GM19372 (cell line): Measurements from ENCODE around the gene SMCO2.
A peak's percentile ranks its signal among the peaks of the same experiment; 100 is the strongest.
"Not testable (repeated sequence)": the region's sequence is repeated elsewhere in the genome, so short reads cannot be mapped to it uniquely, and the experiment has no call there.

ENCODE experiments used
- ATAC-seq: cut with Tn5 transposase; IDR thresholded peaks from one replicate; pipeline ENCODE4 v1.9.1; 2021; ENCODE audit warnings: mild to moderate bottlenecking, low read depth, moderate library complexity; ENCODE audit not compliant: unreplicated experiment

Gene SMCO2

GRCh38 chr12:27523642-27524493 lies 77.3 kb downstream of the SMCO2 start, which contains the start of gene PPFIBP1:
Gene PPFIBP1, plus strand, starts transcription at chr12:27524206. Its CDS starts 109,191 bp downstream, at chr12:27633397.
- ATAC-seq, result peak; percentile 93

- no peak for ATAC-seq
These were observed 77.9 kb downstream of the SMCO2 start for GRCh38 chr12:27524494-27524835.

GRCh38 chr12:27524839-27525753 lies 78.6 kb downstream of the SMCO2 start:
- no peak for ATAC-seq

GRCh38 chr12:27527512-27527911 lies 81.0 kb downstream of the SMCO2 start:
- ATAC-seq, result no peak

GRCh38 chr12:27528788-27529187 lies 82.3 kb downstream of the SMCO2 start:
- ATAC-seq, result no peak

GRCh38 chr12:27530157-27530922 lies 83.8 kb downstream of the SMCO2 start:
- no peak for ATAC-seq

GRCh38 chr12:27531896-27532295 lies 85.4 kb downstream of the SMCO2 start:
- ATAC-seq, result no peak

- peak; percentile 57 for ATAC-seq
These were observed 87.7 kb downstream of the SMCO2 start for GRCh38 chr12:27534060-27534764.

GRCh38 chr12:27534765-27535161 lies 88.2 kb downstream of the SMCO2 start:
- peak; percentile 13 for ATAC-seq

- no peak for ATAC-seq
These were observed 88.8 kb downstream of the SMCO2 start for GRCh38 chr12:27535318-27535717.

GRCh38 chr12:27537855-27538675 lies 91.5 kb downstream of the SMCO2 start:
- no peak for ATAC-seq

- no peak for ATAC-seq
These were observed 92.7 kb downstream of the SMCO2 start for GRCh38 chr12:27539191-27539631.

- no peak for ATAC-seq
These were observed 94.6 kb downstream of the SMCO2 start for GRCh38 chr12:27541031-27541719.

GRCh38 chr12:27542628-27543027 lies 96.1 kb downstream of the SMCO2 start:
- ATAC-seq, result no peak

- ATAC-seq, result not testable (repeated sequence)
These were observed 98.3 kb downstream of the SMCO2 start for GRCh38 chr12:27544858-27545257.

- no peak for ATAC-seq
These were observed 99.1 kb downstream of the SMCO2 start for GRCh38 chr12:27545665-27546064.

GRCh38 chr12:27547592-27547991 lies 101.1 kb downstream of the SMCO2 start:
- no peak for ATAC-seq
